Measurements from ENCODE around the gene TEX12.
A peak's percentile ranks its signal among the peaks of the same experiment; 100 is the strongest.
"Not testable (repeated sequence)": the region's sequence is repeated elsewhere in the genome, so short reads cannot be mapped to it uniquely, and the experiment has no call there.

The TEX12 gene

GRCh38 chr11:112163875-112164685 is 3.1 kb upstream of the TEX12 start, which contains the start of gene IL18:
Gene IL18, minus strand, starts transcription at chr11:112164094. Its CDS starts 9,041 bp downstream, at chr11:112155053.
- no peak for DNase-seq (ENCODE audit: low read depth in 3 of 3)

- no peak for DNase-seq (ENCODE audit: low read depth in 3 of 3)
These were observed 2.1 kb upstream of the TEX12 start for GRCh38 chr11:112165049-112165448.

- DNase-seq (ENCODE audit: low read depth in 3 of 3), result no peak
These were observed 610 bp upstream of the TEX12 start for GRCh38 chr11:112166562-112166961.

GRCh38 chr11:112172362-112172994 is 5.3 kb downstream of the TEX12 start:
- no peak for DNase-seq (ENCODE audit: low read depth in 3 of 3)

GRCh38 chr11:112173152-112173551 is 6.0 kb downstream of the TEX12 start:
- no peak for DNase-seq (ENCODE audit: low read depth in 3 of 3)

GRCh38 chr11:112174789-112175598 is 7.8 kb downstream of the TEX12 start, which contains the start of gene BCO2:
Gene BCO2, plus strand, starts transcription at chr11:112175512. Its CDS starts 90 bp downstream, at chr11:112175602.
- peak in 2 of 3 donors; percentile 18 to 20 for DNase-seq (ENCODE audit: low read depth in 3 of 3)

GRCh38 chr11:112175599-112175952 is 8.4 kb downstream of the TEX12 start:
- no peak for DNase-seq (ENCODE audit: low read depth in 3 of 3)

- DNase-seq (ENCODE audit: low read depth in 3 of 3), result no peak
These were observed 8.9 kb downstream of the TEX12 start for GRCh38 chr11:112176077-112176476.

- no peak for DNase-seq (ENCODE audit: low read depth in 3 of 3)
These were observed 10.4 kb downstream of the TEX12 start for GRCh38 chr11:112177589-112177988.

- DNase-seq (ENCODE audit: low read depth in 3 of 3), result no peak
These were observed 11.3 kb downstream of the TEX12 start for GRCh38 chr11:112178428-112178827.

GRCh38 chr11:112178936-112179335 is 11.8 kb downstream of the TEX12 start:
- DNase-seq (ENCODE audit: low read depth in 3 of 3), result no peak

GRCh38 chr11:112179601-112180000 is 12.4 kb downstream of the TEX12 start:
- DNase-seq (ENCODE audit: low read depth in 3 of 3), result no peak

GRCh38 chr11:112182867-112183266 is 15.7 kb downstream of the TEX12 start:
- no peak for DNase-seq (ENCODE audit: low read depth in 3 of 3)

- DNase-seq (ENCODE audit: low read depth in 3 of 3), result no peak
These were observed 18.7 kb downstream of the TEX12 start for GRCh38 chr11:112185883-112186282.

GRCh38 chr11:112186304-112186703 is 19.1 kb downstream of the TEX12 start:
- no peak for DNase-seq (ENCODE audit: low read depth in 3 of 3)

GRCh38 chr11:112195113-112195512 is 27.9 kb downstream of the TEX12 start:
- not testable (repeated sequence) for DNase-seq (ENCODE audit: low read depth in 3 of 3)

- no peak for DNase-seq (ENCODE audit: low read depth in 3 of 3)
These were observed 28.8 kb downstream of the TEX12 start for GRCh38 chr11:112195951-112196351.

- no peak for DNase-seq (ENCODE audit: low read depth in 3 of 3)
These were observed 29.4 kb downstream of the TEX12 start for GRCh38 chr11:112196519-112197087.

GRCh38 chr11:112199101-112199500 is 31.9 kb downstream of the TEX12 start:
- not testable (repeated sequence) for DNase-seq (ENCODE audit: low read depth in 3 of 3)

- DNase-seq (ENCODE audit: low read depth in 3 of 3), result no peak
These were observed 33.1 kb downstream of the TEX12 start for GRCh38 chr11:112200252-112200651.

GRCh38 chr11:112206071-112206470 is 38.9 kb downstream of the TEX12 start:
- DNase-seq (ENCODE audit: low read depth in 3 of 3), result no peak

GRCh38 chr11:112210890-112211289 is 43.7 kb downstream of the TEX12 start:
- DNase-seq (ENCODE audit: low read depth in 3 of 3), result no peak
